Duodenal mucosa (tissue), 2 donors: Measurements from ENCODE around the gene TXNDC8.
"Not testable (repeated sequence)": the region's sequence is repeated elsewhere in the genome, so short reads cannot be mapped to it uniquely, and the experiment has no call there.

ENCODE experiments used
- H3K27ac ChIP-seq: one replicate; pipeline ENCODE4 v1.7.0; 2013; ENCODE audit warnings: low read depth, low read length
- H3K27me3 ChIP-seq, 2 donors: one replicate each; pipeline ENCODE4 v1.7.0; 2013; ENCODE audit warnings: low read length in 2 of 2, control low read depth in 1 of 2; ENCODE audit not compliant: insufficient read depth in 2 of 2, control insufficient read depth in 1 of 2
- H3K36me3 ChIP-seq, 2 donors: one replicate each; pipeline ENCODE4 v1.7.0; 2013; ENCODE audit warnings: low read length in 2 of 2, control low read depth in 1 of 2; ENCODE audit not compliant: insufficient read depth in 2 of 2, control insufficient read depth in 1 of 2
- H3K4me1 ChIP-seq, 2 donors: one replicate each; pipeline ENCODE4 v1.7.0; 2013; ENCODE audit warnings: low read length in 2 of 2, control low read depth in 1 of 2; ENCODE audit not compliant: insufficient read depth in 2 of 2, control insufficient read depth in 1 of 2
- H3K4me3 ChIP-seq, 2 donors: one replicate each; pipeline ENCODE4 v1.7.0; 2013; ENCODE audit warnings: low read length in 2 of 2, low read depth in 1 of 2
- H3K9ac ChIP-seq, 2 donors: one replicate each; pipeline ENCODE4 v1.7.0; 2013; ENCODE audit warnings: low read length in 2 of 2, low read depth in 1 of 2
- H3K9me3 ChIP-seq, 2 donors: one replicate each; pipeline ENCODE4 v1.7.0; 2013; ENCODE audit warnings: low read length in 2 of 2, control low read depth in 1 of 2; ENCODE audit not compliant: control insufficient read depth in 1 of 2

The TXNDC8 gene

GRCh38 chr9:110311978-110312377, 25.7 kb downstream of the TXNDC8 start:
- H3K9ac ChIP-seq, H3K27me3 ChIP-seq, H3K4me1 ChIP-seq, H3K9me3 ChIP-seq, H3K36me3 ChIP-seq, H3K27ac ChIP-seq, H3K4me3 ChIP-seq: not testable (repeated sequence)

DNA sequence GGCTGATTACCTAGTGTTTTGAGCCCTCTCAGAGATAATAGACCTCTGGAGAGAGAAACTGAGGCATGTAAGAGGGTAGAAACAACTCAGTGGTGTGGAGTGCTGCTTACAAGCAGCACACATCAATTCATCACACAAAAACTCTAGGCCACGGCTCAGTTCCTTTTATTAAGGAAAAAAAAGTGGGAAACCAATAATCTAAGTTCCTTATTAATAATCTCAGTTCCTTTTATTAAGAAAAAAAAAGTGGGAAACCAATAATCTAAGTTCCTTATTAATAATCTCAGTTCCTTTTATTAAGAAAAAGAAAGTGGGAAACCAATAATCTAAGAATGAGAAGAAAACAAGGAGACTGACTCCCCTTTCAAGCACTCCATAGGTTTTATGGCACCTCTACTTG, 28.0 kb downstream of the TXNDC8 start:
- Histone ChIP-seq H3K9ac (no peak overlapping the region), H3K4me1 (no peaks in the 10 kb centered on the region), H3K27me3 (no peaks in the 10 kb centered on the region), H3K36me3 (no peaks in the 10 kb centered on the region), H3K27ac (no peak overlapping the region), H3K9me3 (no peaks in the 10 kb centered on the region), H3K4me3 (no peak overlapping the region)

GRCh38 chr9:110308633-110309038, 29.0 kb downstream of the TXNDC8 start:
- H3K4me1 ChIP-seq = no peaks in the 10 kb centered on the region
- no peak overlapping the region for H3K27ac ChIP-seq
- H3K9ac ChIP-seq = no peak overlapping the region
- no peaks in the 10 kb centered on the region for H3K9me3 ChIP-seq
- no peaks in the 10 kb centered on the region for H3K27me3 ChIP-seq
- H3K36me3 ChIP-seq = no peaks in the 10 kb centered on the region
- H3K4me3 ChIP-seq = no peak overlapping the region

- Histone ChIP-seq H3K4me1 (no peaks in the 10 kb centered on the region), H3K9me3 (no peaks in the 10 kb centered on the region), H3K4me3 (no peak overlapping the region), H3K27ac (no peak overlapping the region), H3K27me3 (no peaks in the 10 kb centered on the region), H3K36me3 (no peaks in the 10 kb centered on the region), H3K9ac (no peak overlapping the region)
These were observed 30.5 kb downstream of the TXNDC8 start for GRCh38 chr9:110307191-110307590.

DNA sequence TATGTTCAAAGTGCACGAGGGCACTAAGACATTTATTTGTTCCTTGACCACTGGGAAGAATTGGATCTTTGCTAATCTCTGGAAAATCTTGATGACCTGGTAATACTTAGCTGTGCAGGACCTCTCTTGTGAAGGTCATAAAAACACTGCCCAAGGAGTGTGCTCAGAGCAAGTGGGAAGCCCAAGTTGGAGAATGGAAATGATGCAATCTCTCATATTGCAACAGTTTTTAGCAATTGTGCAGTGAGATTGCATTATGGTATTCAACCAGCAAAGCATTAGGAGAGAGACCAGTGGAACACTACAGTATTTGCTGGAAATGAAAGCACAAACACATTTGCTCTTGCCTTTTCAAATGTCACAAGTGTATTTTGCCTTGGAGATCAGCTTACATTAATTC, 34.5 kb downstream of the TXNDC8 start:
- Histone ChIP-seq H3K27me3 (no peaks in the 10 kb centered on the region), H3K4me3 (no peak overlapping the region), H3K36me3 (no peaks in the 10 kb centered on the region), H3K4me1 (peaks cover 2 to 4% of the 10 kb centered on the region in 2 donors), H3K27ac (no peak overlapping the region), H3K9ac (no peak overlapping the region), H3K9me3 (no peaks in the 10 kb centered on the region)

DNA sequence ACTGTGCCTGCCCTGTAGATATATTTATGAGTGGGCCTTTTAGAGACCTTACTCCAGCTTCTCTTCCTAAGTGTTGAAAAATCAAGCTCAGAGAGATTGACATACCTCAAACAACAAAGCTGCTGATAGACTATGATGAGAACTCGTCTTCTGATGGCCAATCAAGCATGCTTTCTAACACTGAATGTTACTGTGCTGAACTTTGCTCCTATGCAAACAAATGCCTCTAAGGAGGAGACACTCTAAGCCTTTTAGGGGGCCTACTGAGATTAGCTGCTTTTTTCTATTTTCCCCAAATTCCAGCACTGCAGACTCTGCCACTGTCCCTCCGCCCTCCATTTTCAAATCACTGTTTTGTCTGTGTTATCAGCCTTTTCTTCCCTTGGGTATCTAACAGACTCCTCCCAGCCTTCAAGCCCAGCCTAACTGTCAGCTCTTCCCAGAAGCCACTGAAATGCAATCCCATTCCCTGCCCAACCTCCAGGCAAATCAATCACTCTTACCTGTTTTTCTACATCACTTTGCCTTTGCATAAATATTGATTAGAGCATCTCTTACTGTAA, 39.5 kb downstream of the TXNDC8 start:
- Histone ChIP-seq H3K9ac (no peak overlapping the region), H3K36me3 (no peaks in the 10 kb centered on the region), H3K27me3 (no peaks in the 10 kb centered on the region), H3K27ac (no peak overlapping the region), H3K4me3 (no peak overlapping the region), H3K4me1 (peaks cover 7 to 13% of the 10 kb centered on the region in 2 donors), H3K9me3 (no peaks in the 10 kb centered on the region)

GRCh38 chr9:110293248-110293647, 44.4 kb downstream of the TXNDC8 start:
- H3K9ac ChIP-seq = no peak overlapping the region
- no peaks in the 10 kb centered on the region for H3K9me3 ChIP-seq
- H3K27ac ChIP-seq = no peak overlapping the region
- H3K4me3 ChIP-seq = no peak overlapping the region
- no peaks in the 10 kb centered on the region for H3K36me3 ChIP-seq
- H3K4me1 ChIP-seq = peaks cover 6 to 11% of the 10 kb centered on the region in 2 donors
- H3K27me3 ChIP-seq = no peaks in the 10 kb centered on the region

DNA sequence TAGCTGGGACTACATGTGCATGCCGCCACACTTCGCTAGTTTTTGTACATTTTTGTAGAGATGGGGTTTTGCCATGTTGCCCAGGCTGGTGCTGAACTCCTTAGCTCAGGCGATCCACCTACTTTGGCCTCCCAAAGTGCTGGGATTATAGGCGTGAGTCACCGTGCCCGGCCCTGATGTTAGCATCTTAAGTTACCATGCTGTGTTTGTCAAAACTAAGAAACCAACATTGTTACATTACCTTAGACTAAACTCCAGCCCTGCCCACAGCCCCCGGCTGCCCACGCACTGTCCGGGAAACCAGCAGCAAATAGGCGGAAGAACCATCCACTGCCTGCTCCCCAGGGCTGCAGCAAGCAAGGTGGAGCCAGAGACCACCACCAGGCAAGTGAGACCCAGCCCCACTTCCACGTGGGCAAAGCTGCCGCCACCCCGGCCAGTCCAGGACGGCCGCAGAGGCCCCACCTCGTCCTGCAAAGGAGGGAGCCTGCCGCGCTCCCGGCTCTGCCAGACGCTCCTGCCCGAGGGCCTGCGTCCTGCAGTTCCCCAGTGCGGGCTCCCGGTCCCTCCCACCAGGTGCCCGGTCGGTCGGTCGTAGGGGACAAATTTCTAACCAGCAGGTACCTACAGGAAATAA, 45.6 kb downstream of the TXNDC8 start:
- H3K27ac ChIP-seq = no peak overlapping the region

GRCh38 chr9:110290001-110290400, 47.7 kb downstream of the TXNDC8 start:
- H3K27me3 ChIP-seq = no peaks in the 10 kb centered on the region
- no peak overlapping the region for H3K27ac ChIP-seq

More for the DNA sequence above, 45.6 kb downstream of the TXNDC8 start:
- H3K4me3 ChIP-seq = no peak overlapping the region
- peaks cover 0 to 6% of the 10 kb centered on the region in 2 donors for H3K4me1 ChIP-seq
- no peaks in the 10 kb centered on the region for H3K27me3 ChIP-seq
- H3K9me3 ChIP-seq = no peaks in the 10 kb centered on the region
- H3K36me3 ChIP-seq = no peaks in the 10 kb centered on the region
- H3K9ac ChIP-seq = no peak overlapping the region

DNA sequence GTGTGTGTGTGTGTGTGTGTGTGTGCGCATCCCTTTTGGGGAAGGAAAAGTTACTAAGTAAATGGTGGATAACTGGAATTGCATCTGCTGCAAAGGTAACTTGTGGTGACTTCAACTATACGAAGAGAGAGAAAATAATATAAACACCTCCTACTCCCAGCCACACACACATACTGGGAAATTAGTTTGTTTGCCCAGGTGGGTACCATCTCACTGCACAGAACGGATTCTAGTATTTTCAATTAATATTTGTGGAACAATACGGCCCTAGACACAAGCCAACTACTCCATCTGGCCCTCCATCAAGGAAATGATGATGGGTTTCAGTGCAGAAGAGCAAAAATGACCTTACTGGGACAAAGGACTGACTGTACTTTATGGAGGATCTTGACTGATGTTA, 49.2 kb downstream of the TXNDC8 start:
- H3K9ac ChIP-seq = no peak overlapping the region
- H3K4me1 ChIP-seq = peaks cover under 1% of the 10 kb centered on the region in 2 donors

More at GRCh38 chr9:110290001-110290400, 47.7 kb downstream of the TXNDC8 start:
- Histone ChIP-seq H3K4me3 (no peak overlapping the region), H3K36me3 (no peaks in the 10 kb centered on the region), H3K4me1 (peaks cover 0 to 6% of the 10 kb centered on the region in 2 donors), H3K9me3 (no peaks in the 10 kb centered on the region), H3K9ac (no peak overlapping the region)

More for the DNA sequence above, 49.2 kb downstream of the TXNDC8 start:
- no peak overlapping the region for H3K4me3 ChIP-seq
- H3K9me3 ChIP-seq = no peaks in the 10 kb centered on the region
- H3K27me3 ChIP-seq = no peaks in the 10 kb centered on the region
- no peak overlapping the region for H3K27ac ChIP-seq
- no peaks in the 10 kb centered on the region for H3K36me3 ChIP-seq
